Stimulated activated CD4-positive, alpha-beta T cell treated with anti-CD3 and anti-CD28 coated beads, Interleukin-4, amount 100 ng/mL, for 4 hours (primary cell): ENCODE data around the gene CMIP.
A peak's percentile ranks its signal among the peaks of the same experiment; 100 is the strongest.
"Not testable (repeated sequence)": the region's sequence is repeated elsewhere in the genome, so short reads cannot be mapped to it uniquely, and the experiment has no call there.

ENCODE experiments used
- DNase-seq, 2 experiments: peaks; one replicate each; pipeline ENCODE4 v3.0.0-alpha.2; 2020

CMIP gene

DNA sequence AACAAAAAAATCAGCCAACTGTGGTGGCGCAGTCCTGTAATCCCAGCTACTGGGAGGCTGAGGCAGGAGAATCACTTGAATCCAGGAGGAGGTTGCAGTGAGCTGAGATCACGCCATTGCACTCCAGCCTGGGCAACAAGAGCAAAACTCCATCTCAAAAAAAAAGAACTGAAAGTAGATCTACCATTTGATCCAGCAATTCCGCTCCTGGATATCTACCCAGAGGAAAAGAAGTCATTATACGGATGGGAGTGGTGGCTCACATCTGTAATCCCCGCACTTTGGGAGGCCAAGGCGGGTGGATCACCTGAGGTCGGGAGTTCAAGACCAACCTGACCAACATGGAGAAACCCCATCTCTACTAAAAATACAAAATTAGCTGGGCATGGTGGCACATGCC is 22.5 kb upstream of the CMIP start:
- DNase-seq: not testable (repeated sequence)

DNA sequence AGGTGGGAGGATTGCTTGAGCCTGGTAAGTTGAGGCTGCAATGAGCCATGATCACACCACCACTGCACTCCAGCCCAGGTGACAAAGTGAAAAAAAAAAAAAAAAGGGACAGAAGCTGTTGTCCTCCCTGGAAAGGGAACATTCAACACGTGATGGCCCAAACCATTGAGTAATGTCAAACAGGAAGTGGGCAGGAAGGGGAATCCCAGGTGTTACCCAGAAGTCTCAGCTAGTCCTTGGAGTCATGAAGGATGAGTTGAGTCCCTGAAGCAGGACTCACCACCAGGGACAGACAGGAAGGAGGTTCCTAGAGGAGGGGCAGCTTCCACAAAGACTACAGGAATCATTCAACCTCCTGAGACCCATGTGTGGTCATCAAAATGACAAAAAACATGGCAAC is 19.8 kb upstream of the CMIP start:
- DNase-seq: no peak

DNA sequence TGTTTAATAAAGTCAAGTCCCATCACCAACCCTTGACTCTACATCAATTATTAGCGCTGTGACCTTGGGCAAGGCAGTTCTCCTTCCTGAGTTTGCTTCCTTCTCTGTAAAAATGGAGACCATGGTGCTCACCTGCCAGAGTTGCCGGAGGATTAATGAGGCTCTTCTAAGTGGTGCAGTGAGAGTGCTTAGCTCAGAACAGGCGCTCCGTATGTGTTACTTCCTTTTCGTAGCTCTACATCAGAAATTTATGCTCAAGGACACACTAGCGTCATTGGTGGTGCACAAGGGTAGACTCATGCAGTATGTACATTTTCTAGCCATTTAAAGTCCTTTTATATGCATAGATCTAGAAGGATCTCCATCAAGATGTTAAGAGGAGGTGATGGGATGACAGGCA is 17.4 kb upstream of the CMIP start:
- DNase-seq: no peak

DNA sequence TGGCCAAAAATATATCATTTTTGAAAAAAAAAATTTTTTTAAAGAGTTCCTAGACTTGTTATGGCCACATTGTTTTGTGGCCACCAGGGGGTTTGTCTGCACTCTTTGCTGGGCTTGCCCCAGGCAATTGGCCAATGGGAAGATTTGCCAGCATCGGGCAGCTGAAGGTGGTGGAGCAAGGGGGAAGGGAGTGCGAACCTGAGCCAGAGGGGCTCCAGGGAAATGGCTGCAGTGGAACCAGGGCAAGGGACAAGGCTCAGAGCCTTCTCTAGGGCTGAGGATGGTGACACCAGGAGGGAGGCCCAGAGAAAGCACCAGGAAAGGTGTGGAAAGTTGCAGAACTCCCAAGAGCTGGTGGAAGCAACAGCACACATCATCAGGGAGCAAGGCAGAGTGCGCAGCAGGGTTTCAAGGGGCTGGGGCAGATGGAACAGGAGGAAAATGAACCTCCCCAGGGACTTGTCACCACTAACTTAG is 15.5 kb upstream of the CMIP start:
- no peak for DNase-seq

DNA sequence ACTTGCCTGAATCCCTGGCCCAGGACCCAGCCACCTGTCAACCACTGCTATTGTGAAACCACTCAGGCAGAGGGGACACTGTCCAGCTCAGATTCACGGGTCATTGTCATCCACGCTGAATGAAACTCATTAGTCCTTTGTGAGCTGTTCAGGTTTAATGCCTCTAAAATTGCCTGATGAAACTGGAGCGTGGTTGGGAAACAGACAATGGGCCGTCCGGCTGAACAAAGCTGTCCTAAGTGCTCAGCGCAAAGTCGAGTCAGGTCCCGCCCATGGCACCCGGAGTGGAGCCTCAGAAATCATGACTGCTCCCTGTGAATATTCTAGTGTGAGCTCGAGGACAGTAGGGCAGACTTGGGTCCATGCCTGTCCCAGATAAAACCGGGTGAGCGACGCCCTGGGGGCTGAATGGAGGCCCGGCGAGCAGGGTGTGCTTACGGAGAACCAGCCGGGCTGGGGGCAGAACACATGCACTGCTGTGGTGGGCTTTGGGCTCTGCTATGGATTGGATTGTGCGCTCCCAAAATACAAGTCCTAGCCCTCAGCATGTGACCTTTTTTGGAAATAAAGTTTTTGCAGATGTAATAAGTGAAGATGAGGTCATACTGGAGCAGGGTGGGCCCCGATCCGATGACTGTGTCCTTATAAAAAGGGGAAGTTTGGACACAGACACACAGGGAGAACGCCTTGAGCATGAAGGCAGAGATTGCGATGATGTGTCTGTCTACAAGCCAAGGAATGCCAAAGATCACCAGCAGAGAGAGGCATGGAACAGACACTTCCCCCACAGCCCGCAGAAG is 12.9 kb upstream of the CMIP start:
- DNase-seq: no peak

DNA sequence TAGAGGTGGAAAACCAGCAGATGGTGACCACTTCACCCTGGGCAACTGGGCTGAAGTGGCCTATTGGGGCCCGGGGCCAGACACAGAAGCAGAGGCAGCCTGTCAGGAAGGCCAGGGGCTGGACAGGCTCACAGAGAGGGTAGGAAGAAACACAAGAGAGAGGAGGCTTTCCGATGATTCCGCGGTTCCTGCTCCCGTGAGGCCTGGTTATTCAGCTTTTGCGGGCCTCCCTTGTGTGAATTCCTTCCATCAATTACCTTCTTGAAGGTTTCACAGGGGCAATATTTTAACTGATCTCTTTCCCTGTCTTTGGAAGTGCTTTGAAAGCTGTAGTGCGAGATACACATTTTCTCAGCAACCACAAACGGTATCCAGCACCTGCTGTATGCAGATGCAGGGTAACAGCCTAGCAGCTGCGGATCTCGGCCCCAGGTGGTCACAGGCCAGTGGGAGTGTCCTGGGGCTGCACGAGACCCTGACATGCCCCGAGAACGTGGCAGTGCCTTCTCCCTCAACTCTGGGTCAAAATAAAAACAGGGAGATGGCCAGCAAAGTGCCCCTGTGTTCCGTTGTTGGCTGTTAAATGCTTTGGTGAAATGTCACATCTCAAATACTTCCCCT is 11.6 kb upstream of the CMIP start:
- no peak for DNase-seq

DNA sequence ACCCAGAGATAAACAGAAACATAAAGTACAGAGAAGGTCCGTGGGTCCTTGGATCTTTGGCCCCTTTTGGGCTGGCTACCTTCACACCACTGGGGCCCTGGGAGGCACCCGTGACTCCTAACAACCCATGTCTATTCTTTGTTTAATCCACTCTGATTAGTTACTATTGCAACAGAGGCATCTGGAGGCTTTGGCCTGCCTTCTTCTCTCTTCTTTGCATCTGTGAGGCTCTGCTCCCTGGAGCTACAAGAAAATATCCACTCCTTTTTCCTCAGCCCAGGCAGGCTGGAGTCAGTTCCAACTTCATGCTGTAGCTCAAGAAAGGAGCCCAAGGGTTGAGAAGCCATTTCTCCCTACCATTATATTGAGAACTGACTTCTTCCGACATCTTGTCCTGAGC is 9.5 kb upstream of the CMIP start:
- no peak for DNase-seq

DNA sequence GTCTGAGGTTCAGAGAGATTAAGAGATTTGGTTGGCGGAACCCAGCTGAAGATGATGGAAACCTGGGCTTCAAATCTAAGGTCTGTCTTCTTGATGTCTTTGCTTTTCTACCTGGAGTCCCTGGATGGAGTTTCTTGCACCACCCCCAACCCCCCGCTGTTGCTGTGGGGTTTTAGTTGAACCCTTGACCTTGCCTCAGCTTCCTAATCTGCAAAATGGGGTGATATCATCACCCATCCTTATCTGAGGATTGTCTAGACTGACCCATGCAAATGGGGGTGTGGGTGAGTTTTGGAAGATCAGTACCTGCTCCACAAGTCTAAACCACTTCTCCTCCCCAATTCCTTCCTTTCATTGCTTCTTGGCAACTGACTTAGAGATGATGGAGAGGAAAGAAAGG is 9.0 kb upstream of the CMIP start:
- DNase-seq: no peak

DNA sequence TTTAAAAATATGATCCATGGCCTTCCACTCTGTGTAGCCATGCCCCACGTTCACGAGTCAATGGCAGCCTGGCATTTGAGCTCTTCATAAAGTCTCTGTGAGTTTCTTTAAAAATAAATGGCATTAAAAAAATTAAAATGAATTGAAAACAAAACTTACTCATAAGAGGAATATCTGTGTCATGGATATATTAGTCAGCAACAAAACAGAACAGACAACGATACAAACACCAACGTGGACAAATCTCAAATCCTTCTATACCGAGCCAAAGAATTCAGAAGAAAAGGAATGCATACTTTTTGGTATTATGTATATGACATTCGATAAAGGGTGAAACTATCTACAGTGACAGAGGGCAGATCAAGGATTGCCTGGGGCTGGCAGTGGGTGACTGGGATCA is 8.2 kb upstream of the CMIP start:
- DNase-seq: no peak

DNA sequence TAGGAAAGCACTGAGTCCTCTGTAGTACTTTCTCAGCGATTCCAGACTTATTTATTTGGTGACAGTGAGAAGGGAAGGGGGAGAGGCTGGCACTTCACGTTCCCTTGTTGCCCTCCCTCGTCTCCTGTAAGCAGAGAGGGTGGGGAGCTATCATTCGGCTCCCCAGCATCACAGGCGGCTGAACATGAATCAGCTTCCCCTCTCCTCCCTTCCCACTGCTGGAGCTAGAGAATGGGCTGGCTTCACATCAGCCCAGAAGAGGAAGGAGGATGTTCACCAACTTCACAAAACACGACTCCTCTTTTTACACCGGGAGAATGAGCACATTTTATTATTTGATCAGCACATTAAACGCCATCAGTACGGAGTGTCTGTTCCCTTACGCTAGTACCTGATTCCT is 6.7 kb upstream of the CMIP start:
- no peak for DNase-seq

DNA sequence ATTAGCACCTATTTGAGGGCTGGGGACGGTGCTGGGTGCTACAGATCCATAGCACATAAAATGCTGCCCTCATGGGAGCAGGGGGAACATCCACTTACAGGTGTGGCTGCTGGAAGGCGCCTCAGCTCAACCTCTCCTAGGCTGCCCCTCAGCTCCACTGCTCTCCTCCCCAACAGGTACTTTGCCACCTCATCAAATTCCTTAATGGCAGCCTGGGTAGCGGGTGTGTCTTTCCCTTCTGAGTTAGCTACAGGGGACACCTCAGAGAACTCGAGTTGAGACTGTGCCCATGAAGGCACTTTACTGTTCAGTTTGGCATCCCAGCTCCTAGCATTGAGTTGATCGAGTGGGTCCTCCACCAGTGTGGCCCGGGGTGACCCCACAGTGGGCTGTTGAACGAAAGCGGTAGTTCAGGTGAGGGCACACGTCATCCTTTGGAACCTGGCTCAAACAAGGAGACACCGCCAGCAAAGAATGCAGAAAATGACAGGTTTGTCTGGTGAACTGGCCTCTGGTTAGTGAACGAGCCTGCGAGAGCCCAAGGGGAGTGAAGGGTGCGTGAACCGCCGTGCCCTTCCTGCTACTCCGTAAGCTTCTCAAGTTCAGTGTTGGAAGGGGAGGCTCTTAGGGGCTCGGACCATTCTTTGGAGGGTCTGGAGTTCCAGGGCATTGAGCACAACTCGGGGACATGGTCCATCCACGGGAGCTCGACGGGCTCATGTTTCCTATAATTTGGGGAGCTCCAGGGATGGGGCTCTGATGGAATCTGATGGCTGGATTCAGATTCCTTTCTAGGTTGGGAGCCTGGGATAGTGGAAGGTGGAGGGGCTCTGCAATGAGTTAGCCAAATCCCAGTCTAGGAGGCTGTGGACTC is 3.5 kb upstream of the CMIP start:
- DNase-seq: no peak

DNA sequence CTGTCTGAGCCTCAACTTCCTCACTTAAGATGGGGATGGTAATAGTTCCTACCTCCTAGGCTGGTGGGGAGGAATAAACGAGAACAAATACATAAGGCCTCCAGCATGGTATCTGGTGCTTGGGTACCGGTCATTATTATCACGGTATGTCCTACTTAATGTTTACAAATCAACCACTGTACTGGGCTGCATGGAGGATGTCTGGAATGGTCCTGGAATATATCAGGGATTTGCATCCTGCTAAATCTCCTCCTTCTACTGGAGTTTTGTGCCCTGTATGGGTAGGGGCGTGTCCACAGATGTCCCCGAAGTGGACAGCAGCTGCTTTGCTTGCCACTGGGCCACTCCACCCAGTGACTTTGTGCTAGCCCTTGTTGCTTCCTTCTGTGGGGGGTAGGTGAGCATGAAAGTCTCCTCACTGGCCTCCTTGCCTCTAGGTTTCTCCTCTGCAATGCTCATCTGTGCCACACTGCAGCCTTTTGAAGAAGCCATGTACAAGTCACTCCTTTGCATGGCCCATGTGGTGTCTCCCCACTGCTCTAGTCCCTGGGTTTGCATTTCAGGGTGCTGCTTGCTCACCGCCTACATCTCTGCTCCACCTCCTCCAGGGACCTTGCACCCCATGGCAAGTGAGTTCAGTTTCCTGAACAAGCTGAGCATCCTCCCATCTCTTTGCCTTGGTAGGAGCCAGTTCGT is 2.2 kb upstream of the CMIP start:
- no peak for DNase-seq

DNA sequence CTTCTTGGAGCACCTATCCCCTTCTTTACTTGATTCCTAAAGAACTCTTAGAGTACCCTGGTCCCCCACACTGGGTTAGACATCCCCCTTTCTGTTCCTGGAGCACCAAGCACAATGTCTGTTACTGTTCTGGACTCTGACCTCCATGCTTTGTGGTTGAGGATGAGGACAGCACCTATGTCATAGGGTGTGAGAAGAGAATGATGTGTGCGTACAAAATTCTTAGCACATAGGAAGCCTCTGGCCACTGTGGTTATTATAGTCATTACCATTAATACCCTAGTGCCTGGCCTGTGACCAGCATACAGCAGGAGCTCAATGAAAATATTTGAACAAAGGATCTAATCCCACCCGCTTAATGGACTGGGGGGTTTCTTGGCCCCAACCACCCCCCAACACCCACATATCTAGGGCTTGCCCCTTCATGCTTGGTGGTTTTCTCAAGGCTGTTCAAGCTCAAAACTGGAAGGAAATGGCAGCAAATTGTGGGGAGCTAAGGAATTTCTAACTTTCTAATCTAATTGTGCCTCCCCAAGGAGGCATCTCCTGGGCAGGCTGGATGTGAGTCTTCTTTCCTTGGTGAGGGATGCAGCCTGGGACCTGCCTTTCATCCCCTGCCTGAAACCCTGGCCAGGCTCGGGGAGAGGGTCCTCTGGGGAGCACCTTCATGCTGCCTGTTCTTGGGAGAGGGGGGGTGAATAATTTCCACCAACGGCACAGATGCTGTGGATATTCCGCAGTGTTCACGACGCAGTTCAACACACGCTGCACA is 1.5 kb upstream of the CMIP start:
- DNase-seq: no peak

DNA sequence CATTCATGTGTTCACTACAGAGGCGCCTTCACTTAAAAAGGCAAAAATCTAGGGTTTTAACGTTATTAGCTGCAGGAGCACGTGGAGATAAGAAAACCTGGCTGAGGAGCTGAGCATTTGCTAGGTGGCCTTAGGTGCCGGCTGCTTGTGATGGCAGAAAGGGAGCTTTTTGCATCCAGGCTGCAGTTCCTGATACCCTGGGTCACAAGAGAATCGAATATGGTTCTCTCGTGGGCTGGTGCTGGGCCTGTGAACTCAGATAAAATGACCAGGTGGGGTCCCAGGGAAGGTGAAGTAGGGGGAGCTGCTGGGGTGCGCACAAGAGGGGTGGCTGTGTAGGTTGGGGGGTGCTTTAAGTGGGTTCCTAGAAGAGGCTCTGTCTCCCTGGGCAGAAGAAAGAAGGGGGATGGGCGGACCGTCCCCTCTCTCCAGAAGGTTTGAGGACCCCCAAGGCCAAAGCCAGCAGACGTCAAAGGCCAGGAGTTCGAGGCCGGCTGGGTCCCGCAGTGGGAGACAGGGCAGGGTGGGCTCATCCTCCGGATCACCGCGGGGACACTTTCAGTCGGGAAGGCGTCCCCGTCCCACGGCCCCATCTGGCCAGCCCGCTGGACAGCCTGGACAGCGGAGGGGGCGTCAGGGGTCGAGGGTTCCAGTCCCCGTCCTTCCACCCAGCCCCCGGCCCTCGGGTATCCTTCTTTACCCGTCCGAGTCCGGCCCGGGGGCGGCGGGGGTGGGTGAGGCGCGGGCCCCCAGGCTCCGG is 740 bp upstream of the CMIP start:
- no peak for DNase-seq

DNA sequence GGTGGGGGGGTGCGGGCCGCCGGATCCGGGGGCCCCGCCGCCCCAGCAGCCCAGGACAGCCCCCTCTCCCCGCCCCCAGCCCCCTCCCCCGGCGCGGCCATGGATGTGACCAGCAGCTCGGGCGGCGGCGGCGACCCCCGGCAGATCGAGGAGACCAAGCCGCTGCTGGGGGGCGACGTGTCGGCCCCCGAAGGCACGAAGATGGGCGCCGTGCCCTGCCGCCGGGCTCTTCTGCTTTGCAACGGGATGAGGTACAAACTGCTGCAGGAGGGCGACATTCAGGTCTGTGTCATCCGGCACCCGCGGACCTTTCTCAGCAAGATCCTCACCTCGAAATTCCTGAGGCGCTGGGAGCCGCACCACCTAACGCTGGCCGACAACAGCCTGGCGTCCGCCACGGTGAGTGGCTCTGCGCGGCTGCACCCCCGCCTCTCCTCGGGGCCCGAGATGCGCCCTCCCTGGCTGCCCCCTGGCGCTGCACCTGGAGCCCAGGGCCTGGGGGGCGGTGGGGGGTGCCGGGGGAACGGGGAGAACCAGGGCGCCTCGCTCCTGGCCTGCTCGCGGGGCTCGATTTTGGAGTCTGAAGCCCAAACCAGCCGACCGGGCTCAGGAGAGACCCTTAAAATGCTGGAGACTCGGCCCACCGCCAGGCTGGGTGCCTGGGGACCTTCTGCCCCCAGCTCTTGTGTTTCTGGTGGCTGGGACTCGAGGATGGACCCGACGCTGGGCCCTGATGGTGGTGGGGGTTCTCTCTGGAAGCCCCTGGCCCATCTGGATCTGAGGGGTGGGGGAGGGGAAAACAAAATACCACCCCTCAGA is 744 bp downstream of the CMIP start:
- peak in 1 of 2 experiments; percentile 30 for DNase-seq

DNA sequence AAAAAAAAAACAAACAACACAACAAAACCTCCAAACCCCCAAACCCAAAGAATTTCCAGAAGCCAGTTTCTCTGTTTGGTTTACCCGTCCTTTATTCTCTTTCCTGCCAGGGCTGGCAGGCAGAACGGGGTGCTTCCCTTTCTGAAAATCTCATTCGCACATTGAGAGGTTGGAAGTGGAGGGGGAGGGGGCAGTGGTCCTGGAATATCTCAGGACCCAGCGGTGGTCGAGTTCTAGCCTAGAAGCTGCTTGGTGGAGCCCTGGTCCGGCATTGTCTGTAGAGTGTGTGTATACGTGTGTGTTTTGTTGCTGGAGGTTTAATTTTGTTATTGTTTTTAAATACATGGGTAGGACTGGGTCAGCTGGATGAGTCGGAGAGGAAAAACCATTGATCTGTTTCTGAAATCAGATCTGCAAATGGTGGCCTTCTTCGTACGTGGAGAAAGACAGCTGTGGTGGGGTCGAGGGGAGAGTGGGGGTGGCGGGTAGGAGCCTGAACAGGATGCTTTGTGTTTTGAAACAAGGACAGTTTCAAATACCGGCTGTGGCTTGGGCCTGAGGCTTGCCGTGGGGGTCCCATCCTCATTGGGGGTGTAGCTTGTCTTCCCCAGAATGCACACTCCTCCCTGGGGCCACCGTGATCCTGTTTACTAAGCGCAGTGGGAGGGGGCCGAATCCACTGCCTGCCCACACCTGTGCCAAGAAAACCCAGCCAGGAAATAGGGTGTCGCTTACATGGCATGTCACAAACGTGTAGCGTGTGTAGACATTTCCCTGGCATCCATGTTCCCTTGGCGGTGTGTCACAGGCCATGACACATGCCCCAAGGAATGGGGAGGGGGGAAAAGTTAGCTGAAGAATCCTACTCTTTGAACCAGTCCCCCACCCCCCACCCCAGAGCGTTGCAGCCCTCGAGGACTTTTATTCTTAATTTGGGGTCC is 1.6 kb downstream of the CMIP start:
- no peak for DNase-seq

DNA sequence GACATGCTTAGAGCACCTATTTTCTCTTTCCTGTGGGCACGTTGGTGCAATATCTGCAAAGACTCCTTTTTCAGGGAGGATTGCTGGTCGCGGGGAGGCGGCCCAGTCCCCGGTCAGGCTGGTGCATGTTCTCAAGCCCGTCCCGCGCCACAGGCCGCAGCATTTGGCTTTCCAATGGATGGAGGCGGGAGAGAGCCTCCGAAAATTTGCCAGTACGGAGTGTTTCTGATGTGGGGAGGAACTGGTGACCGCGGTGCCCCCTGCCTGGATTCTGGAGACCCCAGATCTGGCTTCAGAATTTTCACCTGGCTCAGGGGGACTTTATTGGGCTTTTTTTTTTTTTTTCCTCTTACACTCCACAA is 2.3 kb downstream of the CMIP start:
- no peak for DNase-seq

DNA sequence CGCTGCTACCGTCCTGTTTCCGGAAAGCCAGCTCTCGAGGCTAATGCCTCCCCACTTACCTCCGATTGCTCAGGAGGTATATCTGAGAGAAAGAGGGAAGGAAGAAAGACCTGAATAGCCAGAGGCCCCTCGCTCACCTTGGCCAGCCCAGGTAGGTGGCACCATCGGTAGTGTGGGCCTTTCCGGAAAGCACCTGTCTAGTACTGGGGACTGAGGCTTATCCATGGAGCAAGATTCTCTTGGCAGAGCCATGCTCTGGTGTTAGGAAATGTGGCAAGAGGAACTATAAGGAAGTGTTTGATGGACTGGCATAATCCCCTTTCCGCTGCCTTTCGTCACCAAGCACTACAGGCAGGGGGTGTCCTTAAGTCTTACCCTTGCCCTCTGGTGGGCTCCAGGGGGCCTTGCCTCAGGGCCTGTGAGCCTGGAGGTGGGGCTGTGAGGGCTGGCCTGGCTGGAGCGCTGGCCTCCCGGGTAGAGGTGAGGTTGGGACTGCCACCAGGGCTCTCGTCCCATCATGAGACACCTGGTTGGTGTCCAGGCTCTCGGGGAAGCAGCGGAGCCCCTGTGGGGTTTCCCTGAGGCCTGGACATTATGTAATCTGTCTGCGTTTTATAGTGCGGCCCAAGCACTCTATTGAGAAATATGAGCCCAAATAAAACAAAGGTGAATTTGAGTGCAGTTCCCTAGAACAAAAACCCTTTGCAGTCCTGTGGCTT is 2.9 kb downstream of the CMIP start:
- DNase-seq: no peak
